Neural crest cell (in vitro differentiated cells): Measurements from ENCODE around the gene MEPE. TPM values are rescaled to one million over a fixed set of nuclear protein-coding genes. Genes with fewer than 3 reads are reported as not detected.

Experiments used
- DNase-seq: peaks from one replicate; pipeline ENCODE4 v3.0.0; 2021; ENCODE audit warnings: low read depth, mixed read lengths, low spot score
- H3K27ac Mint-ChIP-seq: one replicate; pipeline ENCODE4 v1.8.0; 2021; ENCODE audit warnings: mild to moderate bottlenecking, mixed read lengths; ENCODE audit not compliant: unreplicated experiment
- H3K27me3 Mint-ChIP-seq: 2 replicates; pipeline ENCODE4 v1.8.0; 2021; ENCODE audit warnings: low read depth, mild to moderate bottlenecking, mixed read lengths
- H3K36me3 Mint-ChIP-seq: 2 replicates; pipeline ENCODE4 v1.8.0; 2021; ENCODE audit warnings: low read depth, mild to moderate bottlenecking, mixed read lengths
- H3K4me1 Mint-ChIP-seq: 2 replicates; pipeline ENCODE4 v1.8.0; 2021; ENCODE audit warnings: mixed read lengths
- H3K4me3 Mint-ChIP-seq: one replicate; pipeline ENCODE4 v1.8.0; 2021; ENCODE audit warnings: mild to moderate bottlenecking, mixed read lengths
- H3K9me3 Mint-ChIP-seq: 2 replicates; pipeline ENCODE4 v1.8.0; 2021; ENCODE audit warnings: mixed read lengths
- total RNA-seq: library from RNA; stranded (reverse); gene quantifications from 2 replicates; pipeline ENCODE4 v1.2.1, GENCODE V29; 2021
- TF ChIP-seq, protein P1 (sequence below): fragments of 200-600 bp; sonication (generic); conservative IDR thresholded peaks from 2 replicates; pipeline ENCODE4 v1.5.0; 2021; ENCODE audit warnings: antibody characterized with exemption, mild to moderate bottlenecking

The MEPE gene
- total RNA-seq, 1 donor from 2014 or later = not detected

DNA sequence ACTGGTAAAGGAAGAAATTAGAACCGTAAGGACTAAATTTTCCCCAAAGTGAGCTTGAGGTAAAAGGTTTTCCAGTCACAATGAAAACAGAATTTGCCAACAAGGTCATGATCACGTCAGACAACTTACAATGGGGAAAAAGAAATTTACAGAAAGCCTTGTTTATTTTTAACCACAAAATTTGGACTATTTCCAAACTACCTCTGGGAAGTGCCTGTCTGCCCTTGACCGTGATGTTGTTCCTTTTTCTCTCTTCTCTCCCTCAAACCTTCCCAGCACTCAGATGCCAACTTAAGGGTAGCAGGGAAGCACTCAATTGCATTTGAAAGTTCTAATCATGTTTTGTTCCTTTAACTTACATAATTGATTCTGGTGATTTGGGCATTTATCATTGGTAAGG, 32.5 kb downstream of the MEPE start:
- TF ChIP-seq, protein P1, sequence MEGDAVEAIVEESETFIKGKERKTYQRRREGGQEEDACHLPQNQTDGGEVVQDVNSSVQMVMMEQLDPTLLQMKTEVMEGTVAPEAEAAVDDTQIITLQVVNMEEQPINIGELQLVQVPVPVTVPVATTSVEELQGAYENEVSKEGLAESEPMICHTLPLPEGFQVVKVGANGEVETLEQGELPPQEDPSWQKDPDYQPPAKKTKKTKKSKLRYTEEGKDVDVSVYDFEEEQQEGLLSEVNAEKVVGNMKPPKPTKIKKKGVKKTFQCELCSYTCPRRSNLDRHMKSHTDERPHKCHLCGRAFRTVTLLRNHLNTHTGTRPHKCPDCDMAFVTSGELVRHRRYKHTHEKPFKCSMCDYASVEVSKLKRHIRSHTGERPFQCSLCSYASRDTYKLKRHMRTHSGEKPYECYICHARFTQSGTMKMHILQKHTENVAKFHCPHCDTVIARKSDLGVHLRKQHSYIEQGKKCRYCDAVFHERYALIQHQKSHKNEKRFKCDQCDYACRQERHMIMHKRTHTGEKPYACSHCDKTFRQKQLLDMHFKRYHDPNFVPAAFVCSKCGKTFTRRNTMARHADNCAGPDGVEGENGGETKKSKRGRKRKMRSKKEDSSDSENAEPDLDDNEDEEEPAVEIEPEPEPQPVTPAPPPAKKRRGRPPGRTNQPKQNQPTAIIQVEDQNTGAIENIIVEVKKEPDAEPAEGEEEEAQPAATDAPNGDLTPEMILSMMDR = no peak
- no peak overlapping the region for H3K4me3 Mint-ChIP-seq
- peaks cover 2% of the 10 kb centered on the region for H3K36me3 Mint-ChIP-seq
- peaks cover 8% of the 10 kb centered on the region for H3K9me3 Mint-ChIP-seq
- no peak for DNase-seq
- H3K4me1 Mint-ChIP-seq = peaks cover 20% of the 10 kb centered on the region
- no peaks in the 10 kb centered on the region for H3K27me3 Mint-ChIP-seq
- no peak overlapping the region for H3K27ac Mint-ChIP-seq

DNA sequence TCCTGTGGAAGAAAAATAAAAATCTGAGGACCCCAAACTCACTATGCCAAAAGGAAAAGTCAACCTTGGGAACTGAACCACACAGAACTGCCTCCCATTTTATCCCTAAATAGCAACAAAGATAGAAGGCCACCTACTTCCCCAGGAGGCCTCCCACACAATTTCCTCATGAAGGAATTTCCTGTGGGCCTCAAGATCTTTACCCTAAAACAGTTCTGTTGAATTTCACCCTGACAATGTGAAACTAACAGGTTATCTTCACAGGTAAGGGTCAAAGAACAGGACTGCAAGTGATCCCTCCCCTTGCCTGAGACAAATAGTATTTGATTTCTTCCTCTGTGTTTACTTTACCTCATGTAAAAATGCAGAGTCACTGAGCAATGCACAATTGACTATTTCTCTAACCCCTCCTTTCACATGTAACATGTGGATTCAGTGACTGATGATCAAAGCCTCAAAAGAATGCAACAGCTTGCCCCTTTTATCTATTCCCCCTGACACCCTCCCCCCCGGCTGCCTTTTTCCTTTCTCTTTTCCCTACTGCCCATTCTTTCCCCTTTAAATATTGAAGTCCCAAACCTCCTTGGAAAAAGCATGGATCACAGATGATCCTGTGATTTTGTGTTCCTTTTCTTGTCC, 33.3 kb downstream of the MEPE start:
- Mint-ChIP-seq H3K27ac (peak overlapping the region; percentile 81), H3K4me3 (peak overlapping the region; percentile 20), H3K9me3 (peaks cover 8% of the 10 kb centered on the region), H3K4me1 (peaks cover 20% of the 10 kb centered on the region), H3K36me3 (peaks cover 2% of the 10 kb centered on the region), H3K27me3 (no peaks in the 10 kb centered on the region)
- TF ChIP-seq, protein P1 = no peak
- no peak for DNase-seq

DNA sequence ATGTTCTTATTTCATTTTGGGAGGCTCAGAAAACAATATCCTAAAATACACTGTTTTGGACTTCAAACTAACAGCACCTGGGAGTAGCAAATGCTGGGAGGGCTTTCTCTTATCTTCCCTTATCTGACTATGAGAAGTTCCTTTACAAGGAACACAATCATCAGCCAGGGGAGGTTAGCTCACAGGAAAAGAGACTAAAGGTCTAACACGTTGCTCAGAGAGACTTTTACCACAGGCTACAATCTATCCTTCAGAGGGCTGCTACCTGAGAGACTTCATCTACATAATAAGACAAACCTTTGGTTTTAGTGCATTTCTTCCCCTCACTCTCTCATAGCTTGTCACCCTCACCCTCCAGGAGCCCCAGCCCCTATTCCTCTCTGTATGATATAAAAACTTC, 35.8 kb downstream of the MEPE start:
- H3K4me1 Mint-ChIP-seq = peaks cover 27% of the 10 kb centered on the region

DNA sequence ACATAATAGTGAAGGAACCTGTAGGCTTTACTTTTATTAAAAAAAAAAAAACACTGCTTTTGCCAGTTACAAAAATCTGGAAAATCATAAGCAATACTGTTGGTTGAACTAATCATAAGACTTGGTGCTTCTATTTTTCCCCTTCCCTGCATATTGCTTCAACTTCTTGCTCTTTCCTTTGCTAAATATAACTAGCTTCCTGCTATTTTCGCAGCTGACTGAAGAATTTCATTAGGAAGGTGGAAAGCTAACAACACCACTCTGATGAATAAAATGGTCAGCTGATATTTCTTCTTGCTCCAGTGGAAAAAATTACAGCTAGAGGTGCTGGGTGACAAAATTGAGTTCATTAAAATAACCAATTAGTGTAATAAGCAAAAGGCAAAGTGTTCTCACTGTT, 39.3 kb downstream of the MEPE start:
- TF ChIP-seq, protein P1 = no peak
- H3K9me3 Mint-ChIP-seq = peaks cover 3% of the 10 kb centered on the region
- no peak overlapping the region for H3K27ac Mint-ChIP-seq
- no peaks in the 10 kb centered on the region for H3K27me3 Mint-ChIP-seq
- H3K4me3 Mint-ChIP-seq = no peak overlapping the region
- no peaks in the 10 kb centered on the region for H3K36me3 Mint-ChIP-seq
- no peak for DNase-seq
- peaks cover 11% of the 10 kb centered on the region for H3K4me1 Mint-ChIP-seq

More for the DNA sequence above, 35.8 kb downstream of the MEPE start:
- no peak for DNase-seq
- Mint-ChIP-seq H3K36me3 (peaks cover 2% of the 10 kb centered on the region), H3K27ac (no peak overlapping the region), H3K27me3 (no peaks in the 10 kb centered on the region), H3K4me3 (no peak overlapping the region), H3K9me3 (peaks cover 8% of the 10 kb centered on the region)
- TF ChIP-seq, protein P1 = no peak

DNA sequence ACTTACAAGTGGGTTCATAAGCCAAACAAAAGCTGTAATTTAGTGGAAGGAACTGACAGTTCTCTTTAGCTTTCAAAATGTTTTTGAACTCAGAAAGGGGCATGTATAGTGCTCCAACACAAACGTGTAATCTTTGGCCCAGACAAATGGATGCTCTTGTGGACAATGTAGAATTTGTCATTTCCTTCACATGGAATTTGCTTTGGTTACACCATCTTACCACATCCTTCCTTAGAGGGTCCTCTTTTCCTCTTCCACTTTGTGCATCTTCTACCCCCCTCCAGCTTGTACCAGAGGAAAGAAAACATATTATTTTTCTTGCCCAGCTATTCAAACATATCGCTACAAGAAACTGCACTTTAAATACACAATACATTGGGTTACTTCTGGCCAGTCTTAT, 42.4 kb downstream of the MEPE start:
- H3K27me3 Mint-ChIP-seq = no peaks in the 10 kb centered on the region
- no peaks in the 10 kb centered on the region for H3K36me3 Mint-ChIP-seq
- H3K27ac Mint-ChIP-seq = no peak overlapping the region
- peaks cover 11% of the 10 kb centered on the region for H3K4me1 Mint-ChIP-seq
- H3K9me3 Mint-ChIP-seq = peaks cover 9% of the 10 kb centered on the region
- TF ChIP-seq, protein P1 = no peak
- H3K4me3 Mint-ChIP-seq = no peak overlapping the region
- DNase-seq = no peak
